NCI-H1417 treated with DMSO at 0.1 percent for 48 hours (cell line): ENCODE results near the gene ZSWIM8.
"Not testable (repeated sequence)": the region's sequence is repeated elsewhere in the genome, so short reads cannot be mapped to it uniquely, and the experiment has no call there.

Experiments
- DNase-seq: peaks from one replicate; lab custom pipeline; 2025; lab: John Stamatoyannopoulos, UW

The ZSWIM8 gene

GRCh38 chr10:73774637-73775036 lies 10.8 kb upstream of the ZSWIM8 start:
- no peak for DNase-seq

- no peak for DNase-seq
These were observed 6.4 kb upstream of the ZSWIM8 start for GRCh38 chr10:73779018-73779417.

GRCh38 chr10:73779539-73780197 lies 5.7 kb upstream of the ZSWIM8 start:
- no peak for DNase-seq

GRCh38 chr10:73780301-73780700 lies 5.1 kb upstream of the ZSWIM8 start:
- no peak for DNase-seq

- no peak for DNase-seq
These were observed 4.4 kb upstream of the ZSWIM8 start for GRCh38 chr10:73780966-73781365.

- DNase-seq = no peak
These were observed 3.9 kb upstream of the ZSWIM8 start for GRCh38 chr10:73781548-73781878.

GRCh38 chr10:73781879-73782748 lies 3.3 kb upstream of the ZSWIM8 start, which contains the start of gene CHCHD1:
Gene CHCHD1, plus strand, starts transcription at chr10:73782048. Its CDS starts 28 bp downstream, at chr10:73782076.
- DNase-seq = no peak

GRCh38 chr10:73782749-73783085 lies 2.7 kb upstream of the ZSWIM8 start:
- no peak for DNase-seq

GRCh38 chr10:73785721-73786511 lies 510 bp downstream of the ZSWIM8 start:
- DNase-seq = no peak

GRCh38 chr10:73786512-73786885 lies 1.1 kb downstream of the ZSWIM8 start:
- DNase-seq = no peak

GRCh38 chr10:73787031-73787800 lies 1.8 kb downstream of the ZSWIM8 start:
- not testable (repeated sequence) for DNase-seq

- DNase-seq = no peak
These were observed 3.7 kb downstream of the ZSWIM8 start for GRCh38 chr10:73788864-73789658.

GRCh38 chr10:73789659-73790055 lies 4.3 kb downstream of the ZSWIM8 start:
- DNase-seq = no peak

- no peak for DNase-seq
These were observed 5.7 kb downstream of the ZSWIM8 start for GRCh38 chr10:73790886-73791625.

- no peak for DNase-seq
These were observed 6.5 kb downstream of the ZSWIM8 start for GRCh38 chr10:73791871-73792400.

- DNase-seq = no peak
These were observed 8.1 kb downstream of the ZSWIM8 start for GRCh38 chr10:73793456-73793855.

- DNase-seq = not testable (repeated sequence)
These were observed 10.1 kb downstream of the ZSWIM8 start for GRCh38 chr10:73795491-73795890.

GRCh38 chr10:73796035-73796434 lies 10.6 kb downstream of the ZSWIM8 start:
- not testable (repeated sequence) for DNase-seq

- no peak for DNase-seq
These were observed 11.4 kb downstream of the ZSWIM8 start for GRCh38 chr10:73796766-73797165.
